Ammon's horn (tissue), 1 donor: ENCODE data around the gene FEN1.
A peak's percentile ranks its signal among the peaks of the same experiment; 100 is the strongest.

Source experiments
- DNase-seq: peaks from one replicate; pipeline ENCODE4 v3.0.0-alpha.2; 2016; ENCODE audit warnings: low spot score

Gene FEN1

GRCh38 chr11:61792310-61793082, at the start of gene FEN1, which contains the start of gene TMEM258:
TSS of gene FEN1 (plus strand) at chr11:61792911. CDS start at chr11:61795362, 2,451 bp downstream.
TSS of gene TMEM258 (minus strand) at chr11:61792599. CDS start at chr11:61792558, 41 bp downstream.
- peak; percentile 95 for DNase-seq

DNA sequence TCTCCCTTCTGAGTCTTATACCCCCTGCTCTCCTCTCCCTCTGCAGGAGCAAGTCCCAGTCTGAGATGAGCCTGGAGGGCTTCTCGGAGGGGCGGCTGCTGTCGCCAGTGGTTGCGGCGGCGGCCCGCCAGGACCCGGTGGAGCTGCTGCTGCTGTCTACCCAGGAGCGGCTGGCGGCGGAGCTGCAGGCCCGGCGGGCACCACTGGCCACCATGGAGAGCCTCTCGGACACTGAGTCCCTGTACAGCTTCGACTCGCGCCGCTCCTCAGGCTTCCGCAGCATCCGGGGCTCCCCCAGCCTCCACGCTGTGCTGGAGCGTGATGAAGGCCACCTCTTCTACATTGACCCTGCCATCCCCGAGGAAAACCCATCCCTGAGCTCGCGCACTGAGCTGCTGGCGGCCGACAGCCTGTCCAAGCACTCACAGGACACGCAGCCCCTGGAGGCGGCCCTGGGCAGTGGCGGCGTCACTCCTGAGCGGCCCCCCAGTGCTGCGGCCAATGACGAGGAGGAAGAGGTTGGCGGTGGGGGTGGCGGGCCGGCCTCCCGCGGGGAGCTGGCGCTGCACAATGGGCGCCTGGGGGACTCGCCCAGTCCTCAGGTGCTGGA, 49.1 kb upstream of the FEN1 start:
- DNase-seq = no peak

- DNase-seq = no peak
Observed at GRCh38 chr11:61744181-61744580, 48.5 kb upstream of the FEN1 start.

DNA sequence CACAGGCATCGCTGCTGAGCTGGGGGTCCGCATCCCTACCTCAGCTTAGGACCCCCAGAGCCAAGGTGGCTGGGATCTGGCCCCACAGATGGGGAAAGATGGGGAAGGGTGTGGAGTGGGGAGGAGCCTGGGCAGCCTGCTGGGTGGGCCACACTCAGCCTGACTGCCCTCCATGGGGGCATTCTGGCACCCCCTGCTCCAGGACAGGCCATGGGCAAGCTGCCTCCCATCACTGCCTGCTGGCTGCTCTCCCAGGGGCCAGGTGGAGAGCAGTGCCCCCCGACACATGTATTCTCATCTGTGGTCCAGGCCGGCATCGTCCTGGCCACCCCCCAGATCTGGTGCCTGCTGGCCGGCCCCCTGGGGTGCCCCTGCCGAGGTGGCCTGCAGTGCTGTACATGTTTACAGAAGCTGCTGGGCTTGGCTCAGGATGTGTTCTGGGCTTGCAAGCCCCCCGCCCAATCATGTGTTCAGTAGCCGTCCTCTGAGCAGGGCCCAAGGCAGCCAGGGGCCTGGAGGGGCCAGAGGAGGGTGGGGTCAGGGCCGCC, 48.0 kb upstream of the FEN1 start:
- no peak for DNase-seq

- DNase-seq = no peak
Observed at GRCh38 chr11:61745781-61746441, 46.8 kb upstream of the FEN1 start.

DNA sequence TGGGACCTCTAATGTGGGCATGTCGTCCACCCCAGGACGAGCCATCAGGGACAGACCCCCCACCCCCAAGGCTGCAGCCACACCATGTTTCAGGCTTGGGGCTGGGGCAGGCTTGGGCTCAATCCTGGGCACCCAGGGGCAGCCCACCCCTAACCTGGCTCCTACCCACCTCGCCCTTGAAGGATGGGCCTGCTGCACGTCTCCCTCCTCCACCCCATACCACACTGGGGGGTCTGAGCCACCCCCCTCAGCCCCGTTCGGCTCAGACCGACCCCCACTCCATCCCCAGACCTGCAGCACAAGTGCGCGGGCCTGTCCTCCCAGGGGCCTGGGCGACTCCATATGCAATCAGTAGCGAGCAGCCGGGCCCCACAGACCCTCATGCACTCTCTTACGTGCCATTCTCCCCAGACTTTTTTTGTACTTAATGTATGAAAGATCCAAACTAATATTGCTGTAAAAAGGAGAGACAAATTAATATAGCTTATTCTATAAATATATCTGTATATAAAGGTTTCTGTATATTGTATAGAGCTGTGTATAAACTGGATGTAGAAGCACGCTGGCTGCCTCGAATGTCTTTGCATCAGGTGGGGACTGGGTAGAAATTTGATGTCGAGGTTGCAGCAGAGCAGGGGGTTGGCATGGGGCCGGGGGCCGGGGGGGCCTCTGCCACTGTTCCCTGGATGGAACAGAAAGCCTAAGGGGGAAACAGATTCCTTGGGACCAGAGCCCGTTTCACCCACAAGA, 46.1 kb upstream of the FEN1 start:
- no peak for DNase-seq

- DNase-seq = peak; percentile 91
Observed at GRCh38 chr11:61747192-61747966, 45.3 kb upstream of the FEN1 start.

GRCh38 chr11:61747967-61748285, 44.8 kb upstream of the FEN1 start:
- DNase-seq = no peak

DNA sequence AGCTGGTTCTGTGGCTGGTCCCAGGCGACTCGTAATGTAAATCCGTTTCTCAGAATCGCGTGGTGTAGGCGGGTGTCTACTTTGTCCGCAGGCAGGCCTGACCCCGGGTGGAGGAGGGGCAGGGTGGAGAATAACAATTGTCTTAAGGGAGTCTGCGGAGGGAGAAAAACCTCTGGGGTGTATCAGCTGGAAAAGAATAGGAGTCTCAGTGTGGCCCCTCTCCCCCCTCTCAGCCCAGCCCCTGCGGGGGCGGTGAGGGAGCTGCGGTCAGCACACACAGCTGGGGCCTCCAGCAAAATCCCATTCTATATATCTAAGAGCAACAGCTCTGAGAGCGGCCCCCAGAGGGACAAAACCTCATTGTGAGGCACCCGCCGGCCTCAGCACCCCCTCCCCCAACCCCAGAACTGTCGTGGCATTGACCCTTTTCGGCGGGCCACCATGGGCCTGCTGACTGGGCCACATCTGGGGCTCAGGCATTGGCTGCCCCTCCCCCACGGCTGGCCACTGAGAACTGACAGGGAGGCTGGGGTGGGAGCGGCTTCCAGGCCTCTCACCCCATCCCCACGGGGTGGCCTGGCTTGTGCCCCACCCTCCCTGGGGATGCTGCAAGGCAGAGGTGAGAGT, 43.0 kb upstream of the FEN1 start:
- DNase-seq = peak; percentile 94

GRCh38 chr11:61750631-61751273, 42.0 kb upstream of the FEN1 start:
- DNase-seq = no peak

GRCh38 chr11:61751384-61751783, 41.3 kb upstream of the FEN1 start:
- DNase-seq = no peak

- DNase-seq = peak; percentile 68
Observed at GRCh38 chr11:61752117-61752924, 40.4 kb upstream of the FEN1 start, which contains the start of gene MYRF. TSS of gene MYRF (plus strand) at chr11:61752636. CDS start at chr11:61752745, 109 bp downstream.

- no peak for DNase-seq
Observed at GRCh38 chr11:61752925-61753521, 39.7 kb upstream of the FEN1 start.

GRCh38 chr11:61753672-61754071, 39.0 kb upstream of the FEN1 start:
- no peak for DNase-seq

DNA sequence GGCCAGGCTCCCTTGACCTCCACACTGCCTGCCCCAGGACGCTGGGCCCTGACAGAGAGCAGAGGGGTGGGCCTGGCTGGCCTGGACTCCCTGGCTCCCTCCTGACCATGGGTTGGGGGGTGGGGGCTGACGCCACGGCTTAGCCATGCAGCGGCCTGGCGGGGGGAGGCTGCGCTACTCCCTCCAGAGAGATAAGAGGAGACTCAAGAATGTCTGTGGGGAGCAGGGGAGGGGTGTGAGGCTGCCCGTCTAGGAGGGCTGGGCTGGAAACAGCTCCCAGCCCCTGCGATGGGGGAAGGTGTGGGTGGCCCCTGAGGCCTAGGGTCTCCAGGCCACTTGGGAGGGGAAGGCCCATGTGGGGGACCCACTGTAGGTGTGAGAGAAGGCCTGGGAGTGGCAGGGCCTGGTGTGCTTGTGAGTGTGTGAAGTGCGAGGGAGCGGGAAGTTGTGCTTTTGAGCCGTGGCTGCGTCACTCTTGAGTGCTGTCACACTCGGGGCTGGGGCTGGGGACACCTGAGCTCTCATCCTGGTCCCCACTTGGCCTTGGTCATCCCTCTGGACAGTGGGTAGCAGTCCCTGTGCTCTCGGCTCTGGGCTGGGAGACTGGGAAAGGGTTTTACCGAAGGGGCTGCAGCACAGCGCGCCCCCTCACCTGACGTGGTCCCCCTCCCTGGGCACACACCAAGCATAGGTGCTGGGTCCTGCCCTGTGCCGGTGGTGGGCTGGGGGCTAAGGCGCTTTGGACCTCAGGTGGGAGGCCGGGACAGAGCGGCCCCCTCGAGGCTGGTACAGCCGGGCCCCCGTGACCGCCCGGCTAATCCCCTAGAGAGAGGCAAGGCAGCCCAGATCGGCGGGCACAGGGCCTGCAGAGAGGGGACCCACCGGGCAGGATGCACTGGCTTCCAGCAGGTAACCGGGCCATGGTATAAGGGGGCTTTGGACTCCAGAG, 37.9 kb upstream of the FEN1 start:
- no peak for DNase-seq

GRCh38 chr11:61756147-61756451, 36.6 kb upstream of the FEN1 start:
- DNase-seq = no peak

- DNase-seq = no peak
Observed at GRCh38 chr11:61756452-61757212, 36.1 kb upstream of the FEN1 start.
